Astrocyte (in vitro differentiated cells and primary cell): ENCODE measurements around the gene FAM151B. TPM values are rescaled to one million over a fixed set of nuclear protein-coding genes. Genes with fewer than 3 reads are reported as not detected.

Source experiments
- DNase-seq: peaks from one replicate; pipeline ENCODE4 v3.0.0-alpha.2; 2010; ENCODE audit warnings: low read depth
- FAIRE-seq: peaks from 2 replicates; lab custom pipeline; 2011; peaks lifted over from hg19 to GRCh38; lab: Jason Lieb, UNC
- H2AFZ ChIP-seq: 2 replicates; pipeline ENCODE4 v1.6.0; 2012; ENCODE audit warnings: low read depth, low read length, inconsistent platforms
- H3K27ac ChIP-seq: 2 replicates; pipeline ENCODE4 v1.5.1; 2011; ENCODE audit warnings: low read depth, low read length, inconsistent platforms
- H3K27me3 ChIP-seq: 2 replicates; pipeline ENCODE4 v1.6.0; 2011; ENCODE audit warnings: low read length, inconsistent platforms; ENCODE audit not compliant: insufficient read depth
- H3K36me3 ChIP-seq: 2 replicates; pipeline ENCODE4 v1.5.1; 2011; ENCODE audit warnings: low read length, inconsistent platforms; ENCODE audit not compliant: insufficient read depth
- H3K4me1 ChIP-seq: 2 replicates; pipeline ENCODE4 v1.5.1; 2011; ENCODE audit warnings: low read length, inconsistent platforms; ENCODE audit not compliant: insufficient read depth
- H3K4me2 ChIP-seq: 2 replicates; pipeline ENCODE4 v1.6.0; 2012; ENCODE audit warnings: low read length, inconsistent platforms
- H3K4me3 ChIP-seq: 2 replicates; pipeline ENCODE4 v1.5.1; 2011; ENCODE audit warnings: low read depth, mild to moderate bottlenecking, low read length, inconsistent platforms; ENCODE audit not compliant: insufficient read depth
- H3K79me2 ChIP-seq: 2 replicates; pipeline ENCODE4 v1.6.0; 2012; ENCODE audit warnings: mild to moderate bottlenecking, low read length, inconsistent platforms; ENCODE audit not compliant: insufficient read depth
- H3K9ac ChIP-seq: 2 replicates; pipeline ENCODE4 v1.6.0; 2012; ENCODE audit warnings: mild to moderate bottlenecking, low read length, inconsistent platforms
- H3K9me3 ChIP-seq: 2 replicates; pipeline ENCODE4 v1.5.1; 2012; ENCODE audit warnings: low read depth, mild to moderate bottlenecking, low read length, inconsistent platforms; ENCODE audit not compliant: insufficient read depth
- H4K20me1 ChIP-seq: 2 replicates; pipeline ENCODE4 v1.6.0; 2012; ENCODE audit warnings: low read length, inconsistent platforms; ENCODE audit not compliant: insufficient read depth
- H3K27ac Mint-ChIP-seq: one replicate; pipeline ENCODE4 v1.8.0; 2021; ENCODE audit warnings: mild to moderate bottlenecking, mixed read lengths; ENCODE audit not compliant: unreplicated experiment
- H3K27me3 Mint-ChIP-seq: one replicate; pipeline ENCODE4 v1.8.0; 2021; ENCODE audit warnings: low read depth, mixed read lengths; ENCODE audit not compliant: unreplicated experiment
- H3K36me3 Mint-ChIP-seq: one replicate; pipeline ENCODE4 v1.8.0; 2021; ENCODE audit warnings: low read depth, mixed read lengths; ENCODE audit not compliant: unreplicated experiment
- H3K4me1 Mint-ChIP-seq: one replicate; pipeline ENCODE4 v1.8.0; 2021; ENCODE audit warnings: low read depth, mixed read lengths; ENCODE audit not compliant: unreplicated experiment
- H3K4me3 Mint-ChIP-seq: one replicate; pipeline ENCODE4 v1.8.0; 2021; ENCODE audit warnings: mild to moderate bottlenecking, moderate library complexity, mixed read lengths; ENCODE audit not compliant: unreplicated experiment
- H3K9me3 Mint-ChIP-seq: one replicate; pipeline ENCODE4 v1.8.0; 2021; ENCODE audit warnings: mild to moderate bottlenecking, mixed read lengths; ENCODE audit not compliant: unreplicated experiment
- CTCF ChIP-seq: IDR thresholded peaks from 2 replicates; pipeline ENCODE4 v1.5.1; 2011; ENCODE audit warnings: low read depth, mild to moderate bottlenecking, inconsistent platforms, low read length, moderate library complexity; ENCODE audit not compliant: insufficient read depth
- EZH2 ChIP-seq: IDR thresholded peaks from 2 replicates; pipeline ENCODE4 v1.6.1; 2012; ENCODE audit warnings: mild to moderate bottlenecking, low read length, inconsistent platforms; ENCODE audit not compliant: insufficient read depth
- total RNA-seq: library from RNA; stranded (reverse); gene quantifications from 2 replicates; pipeline ENCODE4 v1.2.1, GENCODE V29; 2021

FAM151B gene
- total RNA-seq, 1 donor from 2014 or later = 2.9 TPM

- Mint-ChIP-seq H3K4me3 (peak within 1 kb of the TSS; percentile 80), H3K27ac (no peak within 1 kb of the TSS), H3K9me3 (peaks cover 11% of the 10 kb centered on the region), H3K36me3 (no peaks in the 10 kb centered on the region), H3K27me3 (peaks cover 43% of the 10 kb centered on the region), H3K4me1 (peaks cover 16% of the 10 kb centered on the region)
- peak within 1 kb of the TSS; percentile 33 for H3K4me3 ChIP-seq
- no peaks in the 10 kb centered on the region for H4K20me1 ChIP-seq
- H3K27ac ChIP-seq = no peak within 1 kb of the TSS
- peak within 1 kb of the TSS; percentile 78 for H2AFZ ChIP-seq
- no peaks in the 10 kb centered on the region for H3K79me2 ChIP-seq
- H3K27me3 ChIP-seq = peaks cover 25% of the 10 kb centered on the region
- no peak for DNase-seq
- H3K36me3 ChIP-seq = no peaks in the 10 kb centered on the region
- no peak for TF ChIP-seq CTCF
- TF ChIP-seq EZH2 = peak; percentile 84
- FAIRE-seq = no peak
- peaks cover 11% of the 10 kb centered on the region for H3K4me1 ChIP-seq
- H3K4me2 ChIP-seq = peak within 1 kb of the TSS; percentile 79
- H3K9ac ChIP-seq = no peak within 1 kb of the TSS
- no peaks in the 10 kb centered on the region for H3K9me3 ChIP-seq
Observed at GRCh38 chr5:80569961-80570786, 82.3 kb downstream of the FAM151B start, which contains the start of gene ANKRD34B. Gene ANKRD34B (minus strand): TSS chr5:80570280. CDS start chr5:80560019, 10,261 bp downstream.

DNA sequence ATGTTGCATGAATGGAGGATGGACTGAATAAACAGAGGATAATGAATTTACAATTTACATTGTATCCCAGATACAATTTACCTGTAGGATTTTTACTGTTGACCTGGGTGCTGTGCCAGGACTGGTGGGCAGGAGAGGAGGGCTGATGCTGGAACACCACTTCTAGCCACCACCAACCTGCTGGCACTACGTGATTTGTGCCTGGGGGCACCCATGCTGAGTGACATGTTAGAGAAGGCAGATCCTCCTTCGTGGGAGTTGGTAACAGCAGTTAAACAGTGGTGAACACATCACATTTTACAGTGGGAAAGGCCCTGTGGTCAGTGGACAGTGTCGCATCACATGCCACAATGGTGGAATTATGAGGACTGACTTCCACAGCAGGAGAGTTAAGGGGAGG, 85.2 kb downstream of the FAM151B start:
- DNase-seq = no peak
- peaks cover 46% of the 10 kb centered on the region for H3K27me3 Mint-ChIP-seq
- Histone ChIP-seq H4K20me1 (no peaks in the 10 kb centered on the region), H3K4me3 (no peak overlapping the region), H2AFZ (no peak overlapping the region), H3K9me3 (no peaks in the 10 kb centered on the region), H3K4me2 (no peak overlapping the region), H3K36me3 (no peaks in the 10 kb centered on the region), H3K9ac (no peak overlapping the region), H3K27ac (no peak overlapping the region), H3K27me3 (peaks cover 22% of the 10 kb centered on the region), H3K4me1 (peaks cover 11% of the 10 kb centered on the region), H3K79me2 (no peaks in the 10 kb centered on the region)
- no peak for FAIRE-seq
- TF ChIP-seq EZH2 (no peak), CTCF (no peak)
- no peak overlapping the region for H3K27ac Mint-ChIP-seq
- no peaks in the 10 kb centered on the region for H3K4me1 Mint-ChIP-seq
- H3K9me3 Mint-ChIP-seq = peaks cover 11% of the 10 kb centered on the region
- H3K4me3 Mint-ChIP-seq = no peak overlapping the region
- H3K36me3 Mint-ChIP-seq = no peaks in the 10 kb centered on the region

DNA sequence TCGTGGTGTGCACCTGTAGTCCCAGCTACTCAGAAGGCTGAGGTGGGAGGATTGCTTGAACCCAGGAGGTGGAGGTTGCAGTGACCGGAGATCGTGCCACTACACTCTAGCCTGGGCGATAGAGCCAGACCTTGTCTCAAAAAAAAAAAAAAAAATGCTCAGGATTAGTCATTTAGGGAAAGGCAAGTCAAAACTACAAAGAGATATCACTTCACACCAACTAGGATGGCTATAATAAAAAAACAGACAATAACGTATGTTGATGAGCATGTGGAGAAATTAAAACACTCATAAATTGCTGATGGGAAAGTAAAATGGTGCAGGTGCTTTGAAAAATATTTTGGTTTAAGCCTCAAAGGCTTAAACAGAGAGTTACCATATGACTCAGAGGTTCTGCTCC, 88.5 kb downstream of the FAM151B start:
- peaks cover 28% of the 10 kb centered on the region for H3K27me3 Mint-ChIP-seq
- no peak for DNase-seq
- peaks cover 7% of the 10 kb centered on the region for H3K27me3 ChIP-seq
- no peak overlapping the region for H3K4me3 ChIP-seq
- TF ChIP-seq CTCF = no peak
- TF ChIP-seq EZH2 = no peak
- no peaks in the 10 kb centered on the region for H3K79me2 ChIP-seq
- no peak for FAIRE-seq
- H3K4me1 ChIP-seq = no peaks in the 10 kb centered on the region
- H3K4me2 ChIP-seq = no peak overlapping the region
- H3K36me3 Mint-ChIP-seq = no peaks in the 10 kb centered on the region
- no peak overlapping the region for H3K9ac ChIP-seq
- peaks cover 9% of the 10 kb centered on the region for H3K9me3 Mint-ChIP-seq
- no peaks in the 10 kb centered on the region for H3K4me1 Mint-ChIP-seq
- no peaks in the 10 kb centered on the region for H3K9me3 ChIP-seq
- no peak overlapping the region for H3K27ac Mint-ChIP-seq
- H4K20me1 ChIP-seq = no peaks in the 10 kb centered on the region
- no peak overlapping the region for H3K27ac ChIP-seq
- H2AFZ ChIP-seq = no peak overlapping the region
- H3K36me3 ChIP-seq = no peaks in the 10 kb centered on the region
- H3K4me3 Mint-ChIP-seq = no peak overlapping the region
